A549 (cell line): ENCODE measurements around the gene PHLPP2. TPM values are rescaled to one million over a fixed set of nuclear protein-coding genes. Genes with fewer than 3 reads are reported as not detected.
A peak's percentile ranks its signal among the peaks of the same experiment; 100 is the strongest.

Experiments
- ATAC-seq, 2 experiments: fragments of 200-7000 bp in 1 of 2; fragments of >200 bp in 1 of 2; cut with Nextera tagmentation in 1 of 2; cut with Tn5 transposase in 1 of 2; 3 replicates each; pipeline versions ENCODE4 v1.8.0 to v1.9.1; 2018 to 2020; ENCODE audit warnings: mild to moderate bottlenecking in 1 of 2, moderate library complexity in 1 of 2
- CTCF ChIA-PET: fragments of 300-600 bp; sonication (Branson Sonifier 250); formaldehyde crosslinking; extraction: SDS; loops from one replicate; lab custom pipeline; 2021; ENCODE audit warnings: antibody characterized with exemption, inconsistent platforms; lab: Yijun Ruan, JAX
- POLR2A ChIA-PET: fragments of 350-600 bp; formaldehyde crosslinking; extraction: SDS; loops from one replicate; lab custom pipeline; 2021; ENCODE audit warnings: antibody characterized with exemption, inconsistent platforms; lab: Yijun Ruan, JAX
- DNase-seq, 2 experiments: peaks; one replicate each; pipeline versions ENCODE4 v3.0.0 to v3.0.0-alpha.2; 2011 to 2016; ENCODE audit warnings: low read depth in 1 of 2, low spot score in 1 of 2
- FAIRE-seq: peaks from 2 replicates; lab custom pipeline; 2011; peaks lifted over from hg19 to GRCh38; lab: Jason Lieb, UNC
- H3K27ac ChIP-seq, 2 experiments: fragments of >200 bp; sonication (Bioruptor Twin); formaldehyde crosslinking; 3 replicates each; pipeline ENCODE4 v1.5.1; 2016 to 2017
- H3K4me1 ChIP-seq: fragments of >200 bp; sonication (Bioruptor Twin); formaldehyde crosslinking; 3 replicates; pipeline ENCODE4 v1.6.1; 2016
- H3K4me2 ChIP-seq: fragments of >200 bp; sonication (Bioruptor Twin); formaldehyde crosslinking; 3 replicates; pipeline ENCODE4 v1.6.1; 2016
- H3K4me3 ChIP-seq: fragments of >200 bp; sonication (Bioruptor Twin); formaldehyde crosslinking; 3 replicates; pipeline ENCODE4 v1.5.1; 2016
- H3K9me3 ChIP-seq: fragments of >200 bp; sonication (Bioruptor Twin); formaldehyde crosslinking; 3 replicates; pipeline ENCODE4 v1.6.1; 2016
- CBX8 ChIP-seq: fragments of 200-600 bp; sonication (generic); IDR thresholded peaks from 2 replicates; pipeline ENCODE4 v1.6.1; 2016
- EHF ChIP-seq: fragments of 250-450 bp; sonication (Bioruptor Pico); IDR thresholded peaks from 2 replicates; pipeline ENCODE4 v1.5.0; 2020; ENCODE audit warnings: mild to moderate bottlenecking
- EP300 ChIP-seq, 2 experiments: fragments of >200 bp; sonication (Bioruptor Twin); formaldehyde crosslinking; IDR thresholded peaks; 2 replicates in 1 of 2; 3 replicates in 1 of 2; pipeline ENCODE4 v1.6.1; 2016 to 2017
- ESRRA ChIP-seq: fragments of 150-350 bp; IDR thresholded peaks from 2 replicates; pipeline ENCODE4 v1.6.1; 2014; ENCODE audit warnings: mild to moderate bottlenecking, low read length, borderline replicate concordance
- FOSB ChIP-seq: fragments of 250-450 bp; sonication (Bioruptor Pico); IDR thresholded peaks from 2 replicates; pipeline ENCODE4 v1.5.0; 2020; ENCODE audit warnings: mild to moderate bottlenecking, moderate library complexity
- FOSL2 ChIP-seq, 2 experiments: fragments of 450-650 bp in 1 of 2; fragments of >200 bp in 1 of 2; sonication (Bioruptor Twin) in 1 of 2; formaldehyde crosslinking; IDR thresholded peaks; 2 replicates each; pipeline versions ENCODE4 v1.5.0 to v1.6.1; 2016 to 2020; ENCODE audit warnings: mild to moderate bottlenecking in 1 of 2, moderate library complexity in 1 of 2
- PHF8 ChIP-seq: fragments of 200-600 bp; sonication (generic); IDR thresholded peaks from 2 replicates; pipeline ENCODE4 v1.6.1; 2016; ENCODE audit warnings: low read depth, mild to moderate bottlenecking, antibody characterized with exemption, moderate library complexity, borderline replicate concordance
- RNF2 ChIP-seq: fragments of 200-600 bp; sonication (generic); IDR thresholded peaks from 2 replicates; pipeline ENCODE4 v1.6.1; 2016; ENCODE audit warnings: low read depth, mild to moderate bottlenecking, antibody characterized with exemption, moderate library complexity, borderline replicate concordance
- WGBS: methylation state at CpG from one replicate; pipeline ENCODE4 v1.1.6; 2017; ENCODE audit errors: missing lambda C conversion rate; 5-methylcytosine and 5-hydroxymethylcytosine counted together
- polyA plus RNA-seq, 4 experiments: library from polyadenylated mRNA; depleted of rRNA in 3 of 4; stranded (reverse); fragments of >200 nt; fragmentation: RNase III in 1 of 4; extraction: RNeasy Plus Mini Kit Qiagen cat#74134 plus additional on column Dnase treatment in 1 of 4; gene quantifications; 2 replicates in 3 of 4; 3 replicates in 1 of 4; pipeline ENCODE4 v1.2.3, GENCODE V29; 2011 to 2017
- TF ChIP-seq, protein P1 (sequence below): IDR thresholded peaks from 2 replicates; pipeline ENCODE4 v1.6.1; 2012
- TF ChIP-seq, protein P2 (sequence below): fragments of >200 bp; sonication (Bioruptor Twin); formaldehyde crosslinking; IDR thresholded peaks from 3 replicates; pipeline ENCODE4 v1.6.1; 2016
- TF ChIP-seq, protein P3 (sequence below): fragments of 450-650 bp; IDR thresholded peaks from 2 replicates; pipeline ENCODE4 v1.6.1; 2014; ENCODE audit warnings: antibody characterized with exemption
- TF ChIP-seq, protein P4 (sequence below): fragments of 250-450 bp; sonication (Bioruptor Pico); IDR thresholded peaks from 2 replicates; pipeline ENCODE4 v1.5.0; 2020; ENCODE audit warnings: low read depth, mild to moderate bottlenecking, moderate library complexity
- TF ChIP-seq, protein P5 (sequence below): fragments of 150-350 bp; IDR thresholded peaks from 2 replicates; pipeline ENCODE4 v1.6.1; 2014; ENCODE audit warnings: low read depth, mild to moderate bottlenecking, low read length

Gene PHLPP2
- polyA plus RNA-seq, 2 of the 4 experiments (the other 2 are of a cell fraction), result 7.9 to 11.3 TPM

DNA sequence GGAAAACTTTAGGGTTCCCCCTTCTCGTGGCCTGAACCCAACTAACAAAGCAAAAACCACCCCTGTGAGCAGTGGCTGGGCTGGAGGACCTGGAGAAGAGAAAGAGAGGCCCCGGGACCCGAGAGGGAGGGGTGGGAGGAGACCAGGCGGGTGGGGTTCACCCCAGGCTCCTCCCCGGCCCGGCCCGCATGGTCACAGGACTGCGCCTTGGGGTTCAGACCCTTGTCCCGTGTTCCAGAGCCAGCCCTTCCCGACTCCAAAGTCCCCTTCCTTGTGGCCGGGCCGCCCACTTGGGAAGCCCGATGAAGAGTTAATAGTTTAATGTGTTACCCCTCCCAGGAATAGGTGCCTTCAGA, 97.7 kb downstream of the PHLPP2 start:
- CTCF ChIA-PET, result interaction anchor here (2.9 kb wide), 1 partner anchor 62 kb away, joined by 9 read pairs; no protein-coding TSS in a partner anchor
- TF ChIP-seq, protein P1, sequence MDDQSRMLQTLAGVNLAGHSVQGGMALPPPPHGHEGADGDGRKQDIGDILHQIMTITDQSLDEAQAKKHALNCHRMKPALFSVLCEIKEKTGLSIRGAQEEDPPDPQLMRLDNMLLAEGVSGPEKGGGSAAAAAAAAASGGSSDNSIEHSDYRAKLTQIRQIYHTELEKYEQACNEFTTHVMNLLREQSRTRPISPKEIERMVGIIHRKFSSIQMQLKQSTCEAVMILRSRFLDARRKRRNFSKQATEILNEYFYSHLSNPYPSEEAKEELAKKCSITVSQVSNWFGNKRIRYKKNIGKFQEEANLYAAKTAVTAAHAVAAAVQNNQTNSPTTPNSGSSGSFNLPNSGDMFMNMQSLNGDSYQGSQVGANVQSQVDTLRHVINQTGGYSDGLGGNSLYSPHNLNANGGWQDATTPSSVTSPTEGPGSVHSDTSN, result no peak
- no peak for TF ChIP-seq EP300 (IDR thresholded peaks at IDR 0.05)
- TF ChIP-seq, protein P2, sequence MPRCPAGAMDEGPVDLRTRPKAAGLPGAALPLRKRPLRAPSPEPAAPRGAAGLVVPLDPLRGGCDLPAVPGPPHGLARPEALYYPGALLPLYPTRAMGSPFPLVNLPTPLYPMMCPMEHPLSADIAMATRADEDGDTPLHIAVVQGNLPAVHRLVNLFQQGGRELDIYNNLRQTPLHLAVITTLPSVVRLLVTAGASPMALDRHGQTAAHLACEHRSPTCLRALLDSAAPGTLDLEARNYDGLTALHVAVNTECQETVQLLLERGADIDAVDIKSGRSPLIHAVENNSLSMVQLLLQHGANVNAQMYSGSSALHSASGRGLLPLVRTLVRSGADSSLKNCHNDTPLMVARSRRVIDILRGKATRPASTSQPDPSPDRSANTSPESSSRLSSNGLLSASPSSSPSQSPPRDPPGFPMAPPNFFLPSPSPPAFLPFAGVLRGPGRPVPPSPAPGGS, result no peak
- TF ChIP-seq EHF (CRISPR knock-in tag), result no peak
- TF ChIP-seq ESRRA, result no peak
- no peak for TF ChIP-seq FOSL2 (IDR thresholded peaks at IDR 0.05)
- no peak for TF ChIP-seq FOSL2 (CRISPR knock-in tag; IDR thresholded peaks at IDR 0.05)
- TF ChIP-seq, protein P3, sequence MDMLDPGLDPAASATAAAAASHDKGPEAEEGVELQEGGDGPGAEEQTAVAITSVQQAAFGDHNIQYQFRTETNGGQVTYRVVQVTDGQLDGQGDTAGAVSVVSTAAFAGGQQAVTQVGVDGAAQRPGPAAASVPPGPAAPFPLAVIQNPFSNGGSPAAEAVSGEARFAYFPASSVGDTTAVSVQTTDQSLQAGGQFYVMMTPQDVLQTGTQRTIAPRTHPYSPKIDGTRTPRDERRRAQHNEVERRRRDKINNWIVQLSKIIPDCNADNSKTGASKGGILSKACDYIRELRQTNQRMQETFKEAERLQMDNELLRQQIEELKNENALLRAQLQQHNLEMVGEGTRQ, result no peak
- no peak for TF ChIP-seq CBX8
- TF ChIP-seq, protein P4, sequence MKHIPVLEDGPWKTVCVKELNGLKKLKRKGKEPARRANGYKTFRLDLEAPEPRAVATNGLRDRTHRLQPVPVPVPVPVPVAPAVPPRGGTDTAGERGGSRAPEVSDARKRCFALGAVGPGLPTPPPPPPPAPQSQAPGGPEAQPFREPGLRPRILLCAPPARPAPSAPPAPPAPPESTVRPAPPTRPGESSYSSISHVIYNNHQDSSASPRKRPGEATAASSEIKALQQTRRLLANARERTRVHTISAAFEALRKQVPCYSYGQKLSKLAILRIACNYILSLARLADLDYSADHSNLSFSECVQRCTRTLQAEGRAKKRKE, result no peak
- TF ChIP-seq, protein P5, sequence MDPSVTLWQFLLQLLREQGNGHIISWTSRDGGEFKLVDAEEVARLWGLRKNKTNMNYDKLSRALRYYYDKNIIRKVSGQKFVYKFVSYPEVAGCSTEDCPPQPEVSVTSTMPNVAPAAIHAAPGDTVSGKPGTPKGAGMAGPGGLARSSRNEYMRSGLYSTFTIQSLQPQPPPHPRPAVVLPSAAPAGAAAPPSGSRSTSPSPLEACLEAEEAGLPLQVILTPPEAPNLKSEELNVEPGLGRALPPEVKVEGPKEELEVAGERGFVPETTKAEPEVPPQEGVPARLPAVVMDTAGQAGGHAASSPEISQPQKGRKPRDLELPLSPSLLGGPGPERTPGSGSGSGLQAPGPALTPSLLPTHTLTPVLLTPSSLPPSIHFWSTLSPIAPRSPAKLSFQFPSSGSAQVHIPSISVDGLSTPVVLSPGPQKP, result no peak
- peak overlapping the region; percentile 49 to 80; a peak in 5 of 6 replicates for H3K27ac ChIP-seq
- peaks cover 3% of the 10 kb centered on the region; the same call in 1 of the 3 replicates for H3K4me1 ChIP-seq
- POLR2A ChIA-PET, result no interaction called here
- H3K4me3 ChIP-seq, result peak overlapping the region; percentile 61
- 14% methylated on average over 8 of the region's 13 CpGs for WGBS
- H3K9me3 ChIP-seq, result no peaks in the 10 kb centered on the region
- FAIRE-seq (no peak), ATAC-seq (peak; percentile 65 to 70), DNase-seq (peak in 1 of 2 experiments; percentile 45)
- H3K4me2 ChIP-seq, result peak overlapping the region; percentile 99

DNA sequence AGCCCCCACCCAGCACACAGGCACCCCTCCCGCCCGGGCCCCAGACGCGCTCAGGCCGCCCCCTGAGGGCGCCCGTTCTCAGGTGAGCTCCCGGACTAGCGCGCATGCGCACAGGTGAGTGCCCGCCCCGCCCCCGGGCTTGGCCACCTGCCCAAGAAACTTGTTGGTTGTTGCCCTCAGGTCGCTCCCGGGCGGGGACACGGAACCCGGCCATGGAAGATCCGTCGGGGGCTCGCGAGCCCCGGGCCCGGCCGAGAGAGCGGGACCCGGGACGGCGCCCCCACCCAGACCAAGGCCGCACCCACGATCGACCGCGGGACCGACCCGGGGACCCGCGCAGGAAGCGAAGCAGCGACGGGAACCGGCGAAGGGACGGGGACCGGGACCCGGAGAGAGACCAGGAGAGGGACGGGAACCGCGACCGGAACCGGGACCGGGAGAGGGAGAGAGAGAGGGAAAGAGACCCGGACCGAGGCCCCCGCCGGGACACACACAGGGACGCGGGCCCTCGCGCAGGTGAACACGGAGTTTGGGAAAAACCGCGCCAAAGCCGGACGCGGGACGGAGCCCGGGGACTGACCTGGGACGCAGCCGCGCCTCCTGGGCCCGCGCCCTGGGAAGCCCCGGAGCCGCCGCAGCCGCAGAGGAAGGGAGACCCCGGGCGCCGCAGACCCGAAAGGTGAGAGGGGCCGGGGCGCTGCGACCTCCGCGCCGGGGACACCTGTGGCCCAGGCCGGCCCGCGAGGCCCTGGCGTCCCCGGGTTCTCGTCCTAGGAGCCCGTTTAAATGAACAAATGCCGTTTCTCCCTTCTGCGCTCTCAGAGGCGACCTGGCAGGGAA, 98.3 kb downstream of the PHLPP2 start, which contains the start of gene MARVELD3:
MARVELD3 (plus strand) TSS at position 167 of the 840 bp plus-strand sequence; CDS start at position 213, 46 bp downstream.
- FAIRE-seq (no peak), ATAC-seq (peak; percentile 48 to 76; a peak in 5 of 6 replicates), DNase-seq (peak in 1 of 2 experiments; percentile 17)
- ChIA-PET CTCF (no interaction called here), POLR2A (no interaction called here)
- Histone ChIP-seq H3K4me1 (peaks cover 3% of the 10 kb centered on the region; the same call in 1 of the 3 replicates), H3K4me3 (peak within 1 kb of the TSS; percentile 61), H3K9me3 (no peaks in the 10 kb centered on the region), H3K4me2 (peak within 1 kb of the TSS; percentile 99), H3K27ac (peak within 1 kb of the TSS; percentile 49 to 80; a peak in 5 of 6 replicates)
- 4% methylated on average over 48 of the region's 98 CpGs for WGBS
- TF ChIP-seq PHF8, result 0 out of 2 replicates have a peak, but pooled peaks have one; percentile 25
- TF ChIP-seq, protein P3, result no peak
- TF ChIP-seq RNF2, result peak; percentile 85; the same call in 1 of the 2 replicates
- TF ChIP-seq FOSB, result no peak
